ENCODE results near the gene KRTAP4-3. TPM values are rescaled to one million over a fixed set of nuclear protein-coding genes. Genes with fewer than 3 reads are reported as not detected.
"Not testable (repeated sequence)": the region's sequence is repeated elsewhere in the genome, so short reads cannot be mapped to it uniquely, and the experiment has no call there.

KRTAP4-3 gene
- total RNA-seq, 4 donors from 2014 or later = not detected

- Histone ChIP-seq H3K4me3 (no peak overlapping the region), H3K9me3 (no peaks in the 10 kb centered on the region), H3K27ac (no peak overlapping the region), H3K27me3 (no peaks in the 10 kb centered on the region), H3K4me1 (no peaks in the 10 kb centered on the region), H3K36me3 (no peaks in the 10 kb centered on the region)
- intact Hi-C loops (cut with DNase I; ENCODE audit: low total_unique reads) = no loop called here
- TF ChIP-seq POLR2A (IDR thresholded peaks at IDR 0.05) = no peak
- TF ChIP-seq CTCF (IDR thresholded peaks at IDR 0.05) = no peak
- DNase-seq = no peak
Measured at GRCh38 chr17:41118721-41119120, 49.3 kb downstream of the KRTAP4-3 start.

- intact Hi-C loops (cut with DNase I; ENCODE audit: low total_unique reads); H3K4me1 ChIP-seq; DNase-seq; H3K36me3 ChIP-seq; H3K27me3 ChIP-seq; H3K9me3 ChIP-seq; H3K27ac ChIP-seq; H3K4me3 ChIP-seq: not testable (repeated sequence)
Measured at GRCh38 chr17:41117846-41118386, 50.1 kb downstream of the KRTAP4-3 start, which contains the start of gene KRTAP4-11. TSS of gene KRTAP4-11 (minus strand) at chr17:41118373. CDS start at chr17:41118315, 58 bp downstream.

Small RNAs within 50 kb of the gene (small RNA-seq; reads per million reads assigned to genes)
- gene KRTAP4-17P = not detected

Other genes with a start within 250 kb of the KRTAP4-3 start
- 1 to 10 TPM in 1 of 4 donors, under 1 TPM in 1, not detected in 2; 0.79 to 3.1 TPM for gene KRT23, start 230.6 kb downstream of the KRTAP4-3 start, total RNA-seq
- gene KRT39, start 201.3 kb downstream of the KRTAP4-3 start, total RNA-seq = not detected
- gene KRT40, start 183.9 kb downstream of the KRTAP4-3 start, total RNA-seq = under 1 TPM in 1 of 4 donors, not detected in 3; 0.21 TPM
- gene KRTAP3-3, start 174.1 kb downstream of the KRTAP4-3 start, total RNA-seq = not detected
- not detected for gene KRTAP3-2, start 168.3 kb downstream of the KRTAP4-3 start, total RNA-seq
- not detected for gene KRTAP3-1, start 159.1 kb downstream of the KRTAP4-3 start, total RNA-seq
- not detected for gene KRTAP1-5, start 141.0 kb downstream of the KRTAP4-3 start, total RNA-seq
- not detected for gene KRTAP1-4, start 138.0 kb downstream of the KRTAP4-3 start, total RNA-seq
- gene KRTAP1-3, start 133.3 kb downstream of the KRTAP4-3 start, total RNA-seq = not detected
- not detected for gene KRTAP1-1, start 126.8 kb downstream of the KRTAP4-3 start, total RNA-seq
- not detected for gene KRTAP2-1, start 120.9 kb downstream of the KRTAP4-3 start, total RNA-seq
- not detected for gene KRTAP2-2, start 113.0 kb downstream of the KRTAP4-3 start, total RNA-seq
- gene KRTAP2-3, start 108.1 kb downstream of the KRTAP4-3 start, total RNA-seq = not detected
- gene KRTAP2-4, start 102.3 kb downstream of the KRTAP4-3 start, total RNA-seq = not detected
- gene KRTAP4-7, start 84.1 kb downstream of the KRTAP4-3 start, total RNA-seq = not detected
- gene KRTAP4-8, start 70.1 kb downstream of the KRTAP4-3 start, total RNA-seq = not detected
- not detected for gene KRTAP4-16, start 66.0 kb downstream of the KRTAP4-3 start, total RNA-seq
- gene KRTAP4-9, start 62.8 kb downstream of the KRTAP4-3 start, total RNA-seq = not detected
- gene KRTAP4-11, start 49.8 kb downstream of the KRTAP4-3 start, total RNA-seq = not detected
- gene KRTAP4-12, start 44.0 kb downstream of the KRTAP4-3 start, total RNA-seq = not detected
- gene KRTAP4-6, start 27.7 kb downstream of the KRTAP4-3 start, total RNA-seq = not detected
- not detected for gene KRTAP4-5, start 18.4 kb downstream of the KRTAP4-3 start, total RNA-seq
- not detected for gene KRTAP4-4, start 7.5 kb downstream of the KRTAP4-3 start, total RNA-seq
- gene KRTAP4-2, start 10.0 kb upstream of the KRTAP4-3 start, total RNA-seq = not detected
- gene KRTAP4-1, start 16.7 kb upstream of the KRTAP4-3 start, total RNA-seq = not detected
- gene KRTAP9-1, start 21.7 kb upstream of the KRTAP4-3 start, total RNA-seq = not detected
- gene KRTAP9-2, start 58.4 kb upstream of the KRTAP4-3 start, total RNA-seq = not detected
- not detected for gene KRTAP9-3, start 64.2 kb upstream of the KRTAP4-3 start, total RNA-seq
- gene KRTAP9-8, start 69.8 kb upstream of the KRTAP4-3 start, total RNA-seq = not detected
- not detected for gene KRTAP9-4, start 81.5 kb upstream of the KRTAP4-3 start, total RNA-seq
- gene KRTAP9-9, start 87.2 kb upstream of the KRTAP4-3 start, total RNA-seq = not detected
- not detected for gene KRTAP9-6, start 97.2 kb upstream of the KRTAP4-3 start, total RNA-seq
- gene KRTAP9-7, start 107.5 kb upstream of the KRTAP4-3 start, total RNA-seq = not detected
- gene KRTAP29-1, start 134.6 kb upstream of the KRTAP4-3 start, total RNA-seq = not detected
- gene KRTAP16-1, start 141.1 kb upstream of the KRTAP4-3 start, total RNA-seq = not detected
- gene KRTAP17-1, start 147.5 kb upstream of the KRTAP4-3 start, total RNA-seq = not detected
- gene KRT33A, start 182.6 kb upstream of the KRTAP4-3 start, total RNA-seq = not detected
- not detected for gene KRT33B, start 201.6 kb upstream of the KRTAP4-3 start, total RNA-seq
- under 1 TPM in 1 of 4 donors, not detected in 3; 0.28 TPM for gene KRT34, start 214.1 kb upstream of the KRTAP4-3 start, total RNA-seq
- gene KRT31, start 229.4 kb upstream of the KRTAP4-3 start, total RNA-seq = not detected

Data from uterus (tissue), 4 donors.